ENCODE measurements around the gene FBXL5.

GRCh38 chr4:15584785-15585184 lies 70.4 kb downstream of the FBXL5 start:
- TF ChIP-seq CTCF (IDR thresholded peaks at IDR 0.05; ENCODE audit: insufficient read depth, low read length, poor library complexity, severe bottlenecking) (no peak), EZH2phosphoT487 (conservative IDR thresholded peaks at IDR 0.05; ENCODE audit: low read length) (no peak)
